ENCODE results near the gene DOCK8.

DNA sequence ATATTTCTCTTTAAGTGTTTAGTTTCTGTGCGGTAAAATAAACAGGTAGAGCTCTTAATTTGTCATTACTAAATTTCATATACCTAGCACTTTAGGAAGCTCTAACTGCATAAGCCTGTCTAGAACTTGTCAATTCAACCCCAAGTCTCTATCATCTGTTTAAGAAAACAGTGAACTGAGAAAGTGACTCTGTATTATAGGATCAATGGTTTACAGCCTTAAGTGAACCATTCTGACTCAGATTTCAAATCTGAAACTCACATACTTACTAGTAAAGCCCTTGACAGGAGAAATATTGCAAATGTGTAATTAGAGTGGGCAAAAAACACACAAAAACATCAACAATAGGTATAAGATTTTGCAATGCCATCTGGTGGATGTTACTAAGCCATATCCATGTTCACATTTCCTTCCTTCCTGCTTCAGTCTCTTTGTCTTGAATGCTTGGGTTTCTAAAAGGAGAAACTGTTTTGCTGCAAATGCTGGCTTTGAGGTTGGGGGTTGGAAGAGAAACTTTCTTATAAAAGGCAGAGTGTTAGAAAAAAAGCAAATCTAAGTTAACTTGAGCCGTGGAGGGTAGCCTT, 101.8 kb downstream of the DOCK8 start:
- TF ChIP-seq, protein P1, sequence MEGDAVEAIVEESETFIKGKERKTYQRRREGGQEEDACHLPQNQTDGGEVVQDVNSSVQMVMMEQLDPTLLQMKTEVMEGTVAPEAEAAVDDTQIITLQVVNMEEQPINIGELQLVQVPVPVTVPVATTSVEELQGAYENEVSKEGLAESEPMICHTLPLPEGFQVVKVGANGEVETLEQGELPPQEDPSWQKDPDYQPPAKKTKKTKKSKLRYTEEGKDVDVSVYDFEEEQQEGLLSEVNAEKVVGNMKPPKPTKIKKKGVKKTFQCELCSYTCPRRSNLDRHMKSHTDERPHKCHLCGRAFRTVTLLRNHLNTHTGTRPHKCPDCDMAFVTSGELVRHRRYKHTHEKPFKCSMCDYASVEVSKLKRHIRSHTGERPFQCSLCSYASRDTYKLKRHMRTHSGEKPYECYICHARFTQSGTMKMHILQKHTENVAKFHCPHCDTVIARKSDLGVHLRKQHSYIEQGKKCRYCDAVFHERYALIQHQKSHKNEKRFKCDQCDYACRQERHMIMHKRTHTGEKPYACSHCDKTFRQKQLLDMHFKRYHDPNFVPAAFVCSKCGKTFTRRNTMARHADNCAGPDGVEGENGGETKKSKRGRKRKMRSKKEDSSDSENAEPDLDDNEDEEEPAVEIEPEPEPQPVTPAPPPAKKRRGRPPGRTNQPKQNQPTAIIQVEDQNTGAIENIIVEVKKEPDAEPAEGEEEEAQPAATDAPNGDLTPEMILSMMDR (IDR thresholded peaks at IDR 0.05) = no peak
- no peak for TF ChIP-seq POLR2A (IDR thresholded peaks at IDR 0.05)

All from uterus (tissue), 2 donors.